Osteocyte (in vitro differentiated cells): ENCODE measurements around the gene ZNF738. TPM values are rescaled to one million over a fixed set of nuclear protein-coding genes. Genes with fewer than 3 reads are reported as not detected.

ENCODE experiments used
- DNase-seq: peaks from one replicate; pipeline ENCODE4 v3.0.0; 2021; ENCODE audit warnings: mixed read lengths; ENCODE audit not compliant: unreplicated experiment; ENCODE audit errors: extremely low spot score
- H3K27ac Mint-ChIP-seq: one replicate; pipeline ENCODE4 v1.8.0; 2021; ENCODE audit warnings: mild to moderate bottlenecking, mixed read lengths; ENCODE audit not compliant: unreplicated experiment
- H3K27me3 Mint-ChIP-seq: one replicate; pipeline ENCODE4 v1.8.0; 2021; ENCODE audit warnings: mixed read lengths; ENCODE audit not compliant: unreplicated experiment
- H3K36me3 Mint-ChIP-seq: one replicate; pipeline ENCODE4 v1.8.0; 2021; ENCODE audit warnings: mixed read lengths; ENCODE audit not compliant: unreplicated experiment
- H3K4me1 Mint-ChIP-seq: one replicate; pipeline ENCODE4 v1.8.0; 2021; ENCODE audit warnings: mixed read lengths; ENCODE audit not compliant: unreplicated experiment
- H3K4me3 Mint-ChIP-seq: one replicate; pipeline ENCODE4 v1.8.0; 2021; ENCODE audit warnings: mild to moderate bottlenecking, moderate library complexity, mixed read lengths; ENCODE audit not compliant: unreplicated experiment
- H3K9me3 Mint-ChIP-seq: one replicate; pipeline ENCODE4 v1.8.0; 2021; ENCODE audit warnings: mixed read lengths; ENCODE audit not compliant: unreplicated experiment
- CTCF ChIP-seq: fragments of 200-600 bp; sonication (generic); IDR thresholded peaks from 2 replicates; pipeline ENCODE4 v1.5.0; 2021; ENCODE audit warnings: antibody characterized with exemption, mild to moderate bottlenecking, moderate library complexity
- total RNA-seq: library from RNA; stranded (reverse); gene quantifications from 2 replicates; pipeline ENCODE4 v1.2.1, GENCODE V29; 2021

ZNF738 gene
- total RNA-seq, 1 donor from 2014 or later = 6.9 TPM

GRCh38 chr19:21321996-21322395 lies 36.8 kb upstream of the ZNF738 start:
- DNase-seq = no peak
- Mint-ChIP-seq H3K27me3 (no peaks in the 10 kb centered on the region), H3K4me1 (peaks cover 22% of the 10 kb centered on the region), H3K27ac (no peak overlapping the region), H3K4me3 (no peak overlapping the region), H3K9me3 (peaks cover 19% of the 10 kb centered on the region), H3K36me3 (peaks cover 39% of the 10 kb centered on the region)
- no peak for TF ChIP-seq CTCF

DNA sequence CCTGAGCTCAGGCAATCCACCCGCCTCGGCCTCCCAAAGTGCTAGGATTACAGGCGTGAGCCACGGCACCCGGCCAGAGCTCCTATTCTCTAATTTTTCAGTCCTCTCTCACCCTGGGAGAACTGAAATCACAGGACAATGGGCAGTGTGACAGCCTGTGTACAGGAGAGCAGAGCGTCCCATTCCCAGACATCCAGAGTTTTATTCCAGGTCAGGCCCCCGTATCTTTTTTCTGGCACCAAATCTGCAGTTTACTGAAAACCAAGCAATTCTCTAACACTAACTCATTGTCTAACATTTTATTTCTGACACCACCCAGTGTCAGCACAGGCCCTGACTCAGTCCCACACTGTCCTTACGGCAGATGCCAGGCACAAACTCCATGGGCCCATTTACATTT lies 36.3 kb upstream of the ZNF738 start:
- peaks cover 24% of the 10 kb centered on the region for H3K4me1 Mint-ChIP-seq
- DNase-seq = no peak
- no peak for TF ChIP-seq CTCF
- peaks cover 15% of the 10 kb centered on the region for H3K9me3 Mint-ChIP-seq
- H3K27ac Mint-ChIP-seq = no peak overlapping the region
- no peaks in the 10 kb centered on the region for H3K27me3 Mint-ChIP-seq
- no peak overlapping the region for H3K4me3 Mint-ChIP-seq
- peaks cover 41% of the 10 kb centered on the region for H3K36me3 Mint-ChIP-seq

- no peak overlapping the region for H3K27ac Mint-ChIP-seq
- no peak for TF ChIP-seq CTCF
- peaks cover 15% of the 10 kb centered on the region for H3K9me3 Mint-ChIP-seq
- no peak for DNase-seq
- no peak overlapping the region for H3K4me3 Mint-ChIP-seq
- peaks cover 29% of the 10 kb centered on the region for H3K4me1 Mint-ChIP-seq
- H3K27me3 Mint-ChIP-seq = no peaks in the 10 kb centered on the region
- H3K36me3 Mint-ChIP-seq = peaks cover 42% of the 10 kb centered on the region
Observed at GRCh38 chr19:21323000-21323399, 35.8 kb upstream of the ZNF738 start.

GRCh38 chr19:21326169-21326568 lies 32.6 kb upstream of the ZNF738 start:
- Mint-ChIP-seq H3K27ac (no peak overlapping the region), H3K27me3 (no peaks in the 10 kb centered on the region), H3K9me3 (peaks cover 15% of the 10 kb centered on the region), H3K36me3 (peaks cover 33% of the 10 kb centered on the region), H3K4me3 (no peak overlapping the region), H3K4me1 (peaks cover 35% of the 10 kb centered on the region)
- TF ChIP-seq CTCF = no peak
- no peak for DNase-seq

DNA sequence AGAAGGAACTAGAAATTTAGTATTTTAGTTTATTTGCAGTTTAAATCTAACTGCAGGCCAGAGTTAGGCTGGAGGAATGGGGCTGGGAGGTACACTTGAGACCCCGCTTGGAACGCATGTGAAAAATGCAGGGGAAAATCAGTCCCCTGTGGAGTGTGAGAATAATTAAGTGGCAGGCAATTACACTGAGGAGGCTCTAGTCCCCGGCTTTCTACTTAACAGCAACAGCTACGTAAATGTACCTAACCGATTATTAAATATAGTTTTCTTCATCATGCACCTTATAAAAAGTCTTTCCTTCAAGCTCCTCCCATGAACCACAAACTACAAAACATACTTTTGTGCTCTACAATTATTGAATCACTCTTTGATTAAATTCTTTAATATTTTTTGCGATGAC lies 30.4 kb upstream of the ZNF738 start:
- peak overlapping the region; percentile 99 for H3K4me3 Mint-ChIP-seq
- peaks cover 15% of the 10 kb centered on the region for H3K9me3 Mint-ChIP-seq
- no peak for DNase-seq
- H3K36me3 Mint-ChIP-seq = peaks cover 24% of the 10 kb centered on the region
- peaks cover 27% of the 10 kb centered on the region for H3K4me1 Mint-ChIP-seq
- H3K27me3 Mint-ChIP-seq = no peaks in the 10 kb centered on the region
- no peak for TF ChIP-seq CTCF
- H3K27ac Mint-ChIP-seq = peak overlapping the region; percentile 99
